GM21447 (cell line): ENCODE measurements around the gene TOP3B.

Experiments
- ATAC-seq: cut with Tn5 transposase; IDR thresholded peaks from one replicate; pipeline ENCODE4 v1.9.1; 2021; ENCODE audit not compliant: unreplicated experiment

Gene TOP3B

GRCh38 chr22:21963286-21963685 is 19.3 kb downstream of the TOP3B start:
- no peak for ATAC-seq

GRCh38 chr22:21962655-21962949 is 20.0 kb downstream of the TOP3B start:
- ATAC-seq = no peak

DNA sequence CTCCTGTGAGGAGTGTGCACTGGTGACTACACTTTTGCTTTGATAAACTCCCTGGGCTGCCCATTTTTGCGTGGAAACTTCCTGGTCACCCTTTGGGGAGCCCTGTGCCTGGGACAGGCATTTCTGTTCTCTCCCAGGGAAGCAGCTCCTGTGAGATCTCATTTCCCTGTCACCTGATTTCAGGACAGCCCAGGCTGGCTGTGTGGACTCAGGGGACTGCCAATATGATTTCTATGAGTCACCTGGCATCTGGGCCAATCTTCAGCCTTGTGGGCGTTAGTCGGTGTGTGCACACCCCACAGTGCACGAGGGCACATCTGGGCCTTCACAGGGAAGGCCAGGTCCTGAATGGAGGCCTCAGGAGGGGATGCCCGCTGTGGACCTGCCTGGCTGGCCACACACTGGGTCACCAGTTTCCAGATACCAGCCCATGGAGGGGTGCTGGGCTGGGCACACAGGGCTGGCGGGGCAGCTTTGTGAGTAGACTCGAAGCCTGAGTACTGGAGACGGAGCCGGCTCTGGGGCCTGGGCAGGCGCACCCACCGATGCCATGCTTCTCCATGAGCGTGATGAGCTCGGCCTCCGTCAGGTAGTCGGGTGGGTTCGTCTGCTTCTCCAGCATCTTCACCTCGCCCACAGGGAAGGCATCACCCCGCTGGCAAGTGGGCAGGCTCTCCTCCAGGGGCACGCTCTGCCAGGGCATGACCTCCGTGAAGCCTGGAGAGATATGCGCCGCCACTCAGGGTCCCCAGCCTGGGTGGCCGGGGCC is 20.5 kb downstream of the TOP3B start:
- ATAC-seq = no peak

GRCh38 chr22:21961127-21961867 is 21.3 kb downstream of the TOP3B start:
- no peak for ATAC-seq

- no peak for ATAC-seq
Measured at GRCh38 chr22:21960200-21961126, 22.1 kb downstream of the TOP3B start.

DNA sequence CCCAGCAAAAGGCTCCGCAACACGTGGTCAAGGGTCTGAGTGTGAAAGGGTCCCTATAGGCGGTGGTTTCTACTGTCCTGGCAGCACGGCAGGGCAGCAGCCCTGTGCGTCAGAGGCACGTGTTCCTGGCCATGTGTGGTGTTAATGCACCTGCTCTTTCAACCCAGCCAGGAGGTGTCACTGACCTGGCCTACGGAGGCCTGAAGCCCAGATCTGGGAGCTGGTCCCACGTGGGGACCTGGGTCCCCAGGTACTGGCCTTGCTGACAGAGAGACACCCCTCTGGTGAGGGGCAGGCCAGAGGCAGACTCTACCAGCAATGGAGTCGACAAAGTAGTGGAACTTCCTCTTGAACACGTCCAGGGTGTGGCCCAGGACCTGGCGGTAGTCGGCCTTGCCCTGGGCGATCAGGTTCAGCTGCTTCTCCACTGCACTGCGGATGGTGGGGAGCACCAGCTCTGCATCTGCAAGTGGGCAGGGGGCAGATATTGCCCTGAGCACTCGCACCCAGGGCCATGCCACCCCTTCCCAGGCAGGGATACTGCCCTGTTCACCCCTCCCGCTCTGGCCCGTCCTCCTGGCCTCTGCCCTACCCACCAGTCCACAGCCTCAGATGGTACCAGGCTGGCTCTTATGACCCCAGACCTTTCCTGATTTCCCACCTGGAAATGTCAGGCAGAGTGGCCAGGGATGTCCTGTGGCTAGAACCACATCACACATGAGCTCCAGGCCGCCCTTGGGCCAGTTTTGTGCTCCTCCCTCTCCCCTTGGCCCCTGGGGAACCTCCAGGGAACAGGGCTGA is 23.1 kb downstream of the TOP3B start:
- ATAC-seq = no peak

GRCh38 chr22:21958360-21959273 is 24.0 kb downstream of the TOP3B start:
- no peak for ATAC-seq

- no peak for ATAC-seq
Measured at GRCh38 chr22:21952586-21953571, 29.7 kb downstream of the TOP3B start, which contains the start of gene PPM1F. Gene PPM1F (minus strand): TSS chr22:21952848. CDS start chr22:21946048, 6,800 bp downstream.

GRCh38 chr22:21951931-21952465 is 30.6 kb downstream of the TOP3B start:
- no peak for ATAC-seq

DNA sequence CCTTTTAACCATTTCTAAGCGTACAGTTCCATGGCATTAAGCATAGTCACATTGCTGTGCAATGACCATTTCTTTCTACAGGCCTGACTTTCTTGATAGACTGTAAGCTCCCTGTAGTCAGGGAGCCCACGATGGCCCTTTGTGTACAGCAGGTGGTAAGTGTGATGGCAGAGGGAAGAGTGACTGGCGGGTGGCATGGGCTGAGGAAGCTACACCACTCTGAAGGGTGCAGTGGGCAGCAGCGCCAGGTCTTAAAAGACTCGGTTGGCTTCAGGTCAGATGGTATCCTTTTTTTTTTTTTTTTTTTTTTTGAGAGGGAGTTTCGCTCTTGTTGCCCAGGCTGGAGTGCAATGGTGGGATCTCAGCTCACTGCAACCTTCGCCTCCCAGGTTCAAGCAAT is 31.5 kb downstream of the TOP3B start:
- no peak for ATAC-seq

DNA sequence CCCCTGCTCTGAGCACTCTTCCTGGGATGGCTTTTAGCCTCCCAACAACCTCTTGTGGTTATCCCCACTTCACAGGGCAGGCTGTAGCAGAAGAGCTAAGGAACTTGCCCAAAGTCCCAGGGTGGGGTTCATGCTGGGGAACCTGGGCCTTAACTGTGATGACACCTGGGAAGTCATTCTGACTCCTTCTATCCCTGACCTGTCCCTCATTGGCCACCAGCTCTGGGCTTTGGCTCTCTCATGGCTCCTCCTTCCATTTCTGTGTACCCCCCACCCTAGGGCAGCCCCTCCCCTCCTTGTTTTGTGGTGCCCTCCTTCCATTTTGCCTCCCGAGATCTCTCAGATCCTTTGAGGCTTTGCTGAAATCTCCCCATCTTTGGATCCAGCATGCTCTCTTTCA is 32.6 kb downstream of the TOP3B start:
- ATAC-seq = no peak

- no peak for ATAC-seq
Measured at GRCh38 chr22:21949569-21949918, 33.0 kb downstream of the TOP3B start.

DNA sequence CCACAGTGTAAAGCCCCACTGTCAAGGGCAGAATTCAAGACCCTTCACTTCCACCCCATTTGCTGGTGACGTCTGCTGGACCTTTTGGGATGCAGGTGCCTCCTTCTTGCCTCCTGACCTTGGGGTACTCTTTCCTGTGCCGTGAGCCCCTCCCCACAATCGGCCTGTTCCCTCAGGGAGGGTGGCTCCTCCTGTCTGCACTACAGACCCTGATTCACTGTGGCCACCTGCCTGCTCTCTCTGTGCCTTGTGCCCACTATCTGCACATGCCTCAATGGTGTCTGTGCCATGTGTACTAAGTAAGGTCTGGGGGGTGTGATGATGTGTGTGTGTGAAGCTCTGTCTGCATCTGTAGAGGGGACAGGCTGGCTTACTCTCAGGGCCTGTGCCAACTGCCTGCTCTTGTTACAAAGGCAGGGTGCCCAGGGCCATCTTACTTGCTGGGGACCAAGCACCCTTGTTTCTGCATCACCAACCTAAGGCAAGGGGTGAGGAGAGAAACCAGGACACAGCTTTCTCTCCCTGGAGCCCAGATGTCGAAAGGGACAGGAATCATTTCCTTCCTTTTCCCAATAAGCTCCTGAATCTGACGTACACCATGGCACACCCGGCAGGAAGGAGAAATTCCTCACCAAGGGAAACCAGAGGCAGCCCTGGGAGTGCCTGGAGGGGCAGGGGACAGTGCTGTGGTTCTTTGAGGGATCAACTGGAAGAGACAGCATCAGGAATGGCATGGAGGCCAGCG is 33.6 kb downstream of the TOP3B start:
- ATAC-seq = no peak

DNA sequence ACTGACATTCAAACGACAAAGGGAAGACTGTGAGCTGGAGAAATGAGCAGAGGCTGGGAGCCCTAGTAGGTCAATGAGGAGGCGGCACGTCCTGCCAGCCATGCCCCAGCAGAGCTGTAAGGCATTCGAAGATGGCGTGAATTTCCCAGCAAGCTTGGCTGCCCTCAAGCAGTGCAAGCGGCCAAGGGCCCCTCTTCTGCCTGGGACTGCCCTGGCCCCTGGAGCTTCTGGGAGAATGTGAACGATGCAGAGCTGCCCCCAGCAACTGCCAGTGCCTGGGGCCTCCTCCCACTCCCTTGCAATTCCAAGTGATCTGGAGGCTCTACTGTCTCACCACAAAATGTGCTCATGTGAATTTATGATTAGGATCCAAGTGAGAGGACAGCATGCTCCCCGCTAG is 34.2 kb downstream of the TOP3B start:
- no peak for ATAC-seq

GRCh38 chr22:21947040-21948014 is 35.3 kb downstream of the TOP3B start:
- ATAC-seq = no peak

- ATAC-seq = no peak
Measured at GRCh38 chr22:21946262-21946925, 36.2 kb downstream of the TOP3B start.
